C4-2B (cell line): ENCODE measurements around the gene TLCD3A.

Experiments
- ZFX ChIP-seq: fragments of 450-650 bp; IDR thresholded peaks from 2 replicates; pipeline ENCODE4 v1.6.1; 2017
- TF ChIP-seq, protein P1 (sequence below): fragments of 450-650 bp; conservative IDR thresholded peaks from 2 replicates; pipeline ENCODE4 v1.5.1; 2017; ENCODE audit warnings: mild to moderate bottlenecking

DNA sequence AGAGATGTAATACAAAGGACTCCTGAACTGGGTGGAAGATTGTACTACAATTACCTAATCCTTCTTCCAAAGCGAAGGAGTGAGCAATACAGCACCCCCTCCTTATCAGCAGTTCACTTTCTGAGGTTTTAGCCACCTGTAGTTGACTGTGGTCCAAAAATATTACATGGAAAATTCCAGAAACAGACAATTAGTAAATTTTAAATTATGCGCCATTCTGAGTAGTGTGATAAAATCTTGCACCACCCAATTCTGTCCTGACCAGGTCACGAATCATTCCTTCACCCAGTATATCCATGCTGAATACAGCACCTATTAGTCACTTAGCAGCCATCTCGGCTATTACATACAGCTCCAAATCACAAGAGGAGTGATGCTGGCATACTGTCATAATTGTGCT, 41.0 kb upstream of the TLCD3A start:
- TF ChIP-seq, protein P1, sequence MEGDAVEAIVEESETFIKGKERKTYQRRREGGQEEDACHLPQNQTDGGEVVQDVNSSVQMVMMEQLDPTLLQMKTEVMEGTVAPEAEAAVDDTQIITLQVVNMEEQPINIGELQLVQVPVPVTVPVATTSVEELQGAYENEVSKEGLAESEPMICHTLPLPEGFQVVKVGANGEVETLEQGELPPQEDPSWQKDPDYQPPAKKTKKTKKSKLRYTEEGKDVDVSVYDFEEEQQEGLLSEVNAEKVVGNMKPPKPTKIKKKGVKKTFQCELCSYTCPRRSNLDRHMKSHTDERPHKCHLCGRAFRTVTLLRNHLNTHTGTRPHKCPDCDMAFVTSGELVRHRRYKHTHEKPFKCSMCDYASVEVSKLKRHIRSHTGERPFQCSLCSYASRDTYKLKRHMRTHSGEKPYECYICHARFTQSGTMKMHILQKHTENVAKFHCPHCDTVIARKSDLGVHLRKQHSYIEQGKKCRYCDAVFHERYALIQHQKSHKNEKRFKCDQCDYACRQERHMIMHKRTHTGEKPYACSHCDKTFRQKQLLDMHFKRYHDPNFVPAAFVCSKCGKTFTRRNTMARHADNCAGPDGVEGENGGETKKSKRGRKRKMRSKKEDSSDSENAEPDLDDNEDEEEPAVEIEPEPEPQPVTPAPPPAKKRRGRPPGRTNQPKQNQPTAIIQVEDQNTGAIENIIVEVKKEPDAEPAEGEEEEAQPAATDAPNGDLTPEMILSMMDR = no peak
- TF ChIP-seq ZFX = no peak
